Measurements from ENCODE around the gene SLC6A1. TPM values are rescaled to one million over a fixed set of nuclear protein-coding genes. Genes with fewer than 3 reads are reported as not detected.

SLC6A1 gene
- total RNA-seq, 2 donors from 2014 or later: 0.05 to 0.21 TPM

DNA sequence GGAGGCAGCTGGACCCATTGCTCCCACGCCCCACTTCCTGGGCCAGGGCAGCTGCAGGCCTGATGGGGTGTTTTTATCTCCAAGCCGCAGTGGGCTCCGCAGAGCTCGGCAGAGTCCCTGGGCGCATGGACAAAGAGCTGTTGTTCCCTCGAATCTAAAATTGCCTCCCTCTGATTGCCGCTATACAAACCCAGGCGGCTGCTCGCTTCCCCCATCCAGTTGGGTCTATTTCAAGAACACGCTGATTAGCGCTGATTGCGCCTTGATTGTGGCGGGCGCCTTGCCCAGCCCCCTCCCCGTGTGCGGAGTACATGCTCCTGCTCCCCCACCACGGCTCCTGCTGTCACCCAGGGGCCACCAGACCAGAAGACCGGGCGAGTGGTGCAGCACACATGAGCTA is 43.4 kb upstream of the SLC6A1 start:
- Histone ChIP-seq H3K27me3 (no peaks in the 10 kb centered on the region), H3K4me1 (no peaks in the 10 kb centered on the region), H3K36me3 (no peaks in the 10 kb centered on the region), H3K9ac (ENCODE audit: low read depth in 2 of 2, low read length in 2 of 2) (no peak overlapping the region), H3K9me3 (no peaks in the 10 kb centered on the region), H3K4me3 (no peak overlapping the region), H3K27ac (no peak overlapping the region)
- intact Hi-C loops (cut with DNase I): no loop called here
- no peak for DNase-seq
- TF ChIP-seq, protein P1, sequence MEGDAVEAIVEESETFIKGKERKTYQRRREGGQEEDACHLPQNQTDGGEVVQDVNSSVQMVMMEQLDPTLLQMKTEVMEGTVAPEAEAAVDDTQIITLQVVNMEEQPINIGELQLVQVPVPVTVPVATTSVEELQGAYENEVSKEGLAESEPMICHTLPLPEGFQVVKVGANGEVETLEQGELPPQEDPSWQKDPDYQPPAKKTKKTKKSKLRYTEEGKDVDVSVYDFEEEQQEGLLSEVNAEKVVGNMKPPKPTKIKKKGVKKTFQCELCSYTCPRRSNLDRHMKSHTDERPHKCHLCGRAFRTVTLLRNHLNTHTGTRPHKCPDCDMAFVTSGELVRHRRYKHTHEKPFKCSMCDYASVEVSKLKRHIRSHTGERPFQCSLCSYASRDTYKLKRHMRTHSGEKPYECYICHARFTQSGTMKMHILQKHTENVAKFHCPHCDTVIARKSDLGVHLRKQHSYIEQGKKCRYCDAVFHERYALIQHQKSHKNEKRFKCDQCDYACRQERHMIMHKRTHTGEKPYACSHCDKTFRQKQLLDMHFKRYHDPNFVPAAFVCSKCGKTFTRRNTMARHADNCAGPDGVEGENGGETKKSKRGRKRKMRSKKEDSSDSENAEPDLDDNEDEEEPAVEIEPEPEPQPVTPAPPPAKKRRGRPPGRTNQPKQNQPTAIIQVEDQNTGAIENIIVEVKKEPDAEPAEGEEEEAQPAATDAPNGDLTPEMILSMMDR (IDR thresholded peaks at IDR 0.05): no peak

GRCh38 chr3:10950476-10951294 is 41.9 kb upstream of the SLC6A1 start:
- intact Hi-C loops (cut with DNase I): no loop called here
- H3K36me3 ChIP-seq: no peaks in the 10 kb centered on the region
- H3K9ac ChIP-seq (ENCODE audit: low read depth in 2 of 2, low read length in 2 of 2): no peak overlapping the region
- no peak overlapping the region for H3K4me3 ChIP-seq
- H3K27ac ChIP-seq: no peak overlapping the region
- TF ChIP-seq, protein P1 (IDR thresholded peaks at IDR 0.05): no peak
- H3K4me1 ChIP-seq: no peaks in the 10 kb centered on the region
- H3K27me3 ChIP-seq: no peaks in the 10 kb centered on the region
- H3K9me3 ChIP-seq: no peaks in the 10 kb centered on the region
- DNase-seq: no peak

DNA sequence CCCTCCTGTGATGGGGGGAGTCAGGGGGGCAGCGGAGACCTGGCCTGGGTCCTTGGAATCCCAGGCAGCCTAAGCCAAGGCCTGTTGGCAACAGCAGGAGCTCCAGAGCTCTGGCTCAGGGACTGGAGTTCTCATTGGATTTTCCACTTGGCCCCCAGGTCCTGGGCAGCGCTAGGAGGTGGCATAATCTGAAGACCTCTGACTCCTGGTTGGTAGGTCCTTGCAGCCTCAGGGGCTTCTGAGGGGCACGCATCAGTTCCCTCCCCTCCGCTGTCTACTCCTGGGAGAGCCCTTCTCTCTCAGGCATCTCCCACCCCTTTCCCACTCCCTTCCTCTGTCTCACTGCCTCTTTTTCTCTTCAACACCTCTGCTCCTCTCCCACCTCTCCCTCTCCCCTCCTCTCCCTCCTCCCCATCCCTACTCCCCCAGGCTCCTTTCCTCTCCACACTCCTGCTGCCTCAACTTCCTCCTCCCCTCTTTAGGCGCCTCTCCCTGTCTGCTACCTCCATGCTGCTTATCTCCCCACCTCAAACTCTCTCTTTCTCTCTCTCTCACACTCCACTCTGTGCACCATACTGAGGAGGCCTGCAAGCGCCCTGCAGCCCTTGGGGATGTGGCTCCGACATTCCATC is 41.1 kb upstream of the SLC6A1 start:
- intact Hi-C loops (cut with DNase I): no loop called here
- TF ChIP-seq, protein P1 (IDR thresholded peaks at IDR 0.05): no peak
- no peak overlapping the region for H3K9ac ChIP-seq (ENCODE audit: low read depth in 2 of 2, low read length in 2 of 2)
- no peaks in the 10 kb centered on the region for H3K27me3 ChIP-seq
- no peaks in the 10 kb centered on the region for H3K9me3 ChIP-seq
- no peaks in the 10 kb centered on the region for H3K36me3 ChIP-seq
- no peak for DNase-seq
- no peaks in the 10 kb centered on the region for H3K4me1 ChIP-seq
- no peak overlapping the region for H3K4me3 ChIP-seq
- H3K27ac ChIP-seq: no peak overlapping the region

GRCh38 chr3:10952525-10952924 is 40.0 kb upstream of the SLC6A1 start:
- no peaks in the 10 kb centered on the region for H3K27me3 ChIP-seq
- no peak overlapping the region for H3K27ac ChIP-seq
- H3K4me1 ChIP-seq: no peaks in the 10 kb centered on the region
- TF ChIP-seq, protein P1 (IDR thresholded peaks at IDR 0.05): no peak
- no peak overlapping the region for H3K9ac ChIP-seq (ENCODE audit: low read depth in 2 of 2, low read length in 2 of 2)
- no peak overlapping the region for H3K4me3 ChIP-seq
- intact Hi-C loops (cut with DNase I): no loop called here
- H3K36me3 ChIP-seq: no peaks in the 10 kb centered on the region
- H3K9me3 ChIP-seq: no peaks in the 10 kb centered on the region
- no peak for DNase-seq

DNA sequence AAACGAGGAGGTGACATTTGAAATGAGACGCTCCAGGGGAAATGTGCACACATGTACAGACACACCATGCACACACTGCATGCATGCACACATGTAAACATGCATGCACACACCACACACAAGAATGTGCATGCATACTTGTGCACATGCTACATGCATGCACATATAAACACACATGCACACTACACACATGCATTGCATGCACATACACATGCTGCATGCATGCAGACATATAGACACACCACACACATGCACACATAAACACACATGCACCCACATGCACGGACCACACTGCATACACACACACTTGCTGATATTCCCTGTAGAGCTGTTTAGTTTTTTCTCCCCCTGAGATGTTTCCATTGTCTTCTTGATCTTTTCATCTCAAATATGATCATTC is 37.8 kb upstream of the SLC6A1 start:
- no peaks in the 10 kb centered on the region for H3K27me3 ChIP-seq
- no peaks in the 10 kb centered on the region for H3K9me3 ChIP-seq
- no peaks in the 10 kb centered on the region for H3K36me3 ChIP-seq

More for the DNA sequence above, 37.8 kb upstream of the SLC6A1 start:
- DNase-seq: no peak
- Histone ChIP-seq H3K27ac (no peak overlapping the region), H3K4me3 (no peak overlapping the region), H3K9ac (ENCODE audit: low read depth in 2 of 2, low read length in 2 of 2) (peak overlapping the region in 1 of 2 donors; percentile 12), H3K4me1 (no peaks in the 10 kb centered on the region)
- TF ChIP-seq, protein P1 (IDR thresholded peaks at IDR 0.05): no peak
- intact Hi-C loops (cut with DNase I): no loop called here
